Activated naive CD4-positive, alpha-beta T cell treated with anti-CD3 and anti-CD28 coated beads, Interleukin-2, amount 50 U/mL, for 16 hours (primary cell): ENCODE data around the gene TULP4.

ENCODE experiments used
- DNase-seq: peaks from one replicate; pipeline ENCODE4 v3.0.0-alpha.2; 2020

TULP4 gene, protein sequence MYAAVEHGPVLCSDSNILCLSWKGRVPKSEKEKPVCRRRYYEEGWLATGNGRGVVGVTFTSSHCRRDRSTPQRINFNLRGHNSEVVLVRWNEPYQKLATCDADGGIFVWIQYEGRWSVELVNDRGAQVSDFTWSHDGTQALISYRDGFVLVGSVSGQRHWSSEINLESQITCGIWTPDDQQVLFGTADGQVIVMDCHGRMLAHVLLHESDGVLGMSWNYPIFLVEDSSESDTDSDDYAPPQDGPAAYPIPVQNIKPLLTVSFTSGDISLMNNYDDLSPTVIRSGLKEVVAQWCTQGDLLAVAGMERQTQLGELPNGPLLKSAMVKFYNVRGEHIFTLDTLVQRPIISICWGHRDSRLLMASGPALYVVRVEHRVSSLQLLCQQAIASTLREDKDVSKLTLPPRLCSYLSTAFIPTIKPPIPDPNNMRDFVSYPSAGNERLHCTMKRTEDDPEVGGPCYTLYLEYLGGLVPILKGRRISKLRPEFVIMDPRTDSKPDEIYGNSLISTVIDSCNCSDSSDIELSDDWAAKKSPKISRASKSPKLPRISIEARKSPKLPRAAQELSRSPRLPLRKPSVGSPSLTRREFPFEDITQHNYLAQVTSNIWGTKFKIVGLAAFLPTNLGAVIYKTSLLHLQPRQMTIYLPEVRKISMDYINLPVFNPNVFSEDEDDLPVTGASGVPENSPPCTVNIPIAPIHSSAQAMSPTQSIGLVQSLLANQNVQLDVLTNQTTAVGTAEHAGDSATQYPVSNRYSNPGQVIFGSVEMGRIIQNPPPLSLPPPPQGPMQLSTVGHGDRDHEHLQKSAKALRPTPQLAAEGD (N-terminal part only)

DNA sequence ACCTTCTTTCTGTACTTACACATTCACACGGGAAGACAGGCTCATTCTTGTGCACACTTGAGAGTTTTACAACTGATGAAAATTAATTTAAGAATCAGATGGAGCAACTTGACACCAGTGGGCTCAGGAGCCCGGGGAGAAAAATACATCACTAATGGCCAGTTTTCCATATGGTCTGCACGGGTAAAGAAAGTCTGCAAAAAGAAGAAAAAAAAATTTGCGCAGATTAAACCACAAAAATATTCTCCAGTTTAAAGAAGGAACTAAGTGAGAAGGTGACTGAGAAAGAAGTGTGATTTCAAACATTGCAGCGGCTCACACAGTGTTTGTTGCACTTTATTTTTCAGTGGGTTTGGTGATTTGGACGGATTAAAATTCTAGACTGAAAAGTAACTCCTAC, at the start of gene TULP4:
TULP4 (plus strand) TSS at position 301 of the 400 bp plus-strand sequence. CDS start 1,552 bp downstream, outside the sequence.
- DNase-seq, result no peak

DNA sequence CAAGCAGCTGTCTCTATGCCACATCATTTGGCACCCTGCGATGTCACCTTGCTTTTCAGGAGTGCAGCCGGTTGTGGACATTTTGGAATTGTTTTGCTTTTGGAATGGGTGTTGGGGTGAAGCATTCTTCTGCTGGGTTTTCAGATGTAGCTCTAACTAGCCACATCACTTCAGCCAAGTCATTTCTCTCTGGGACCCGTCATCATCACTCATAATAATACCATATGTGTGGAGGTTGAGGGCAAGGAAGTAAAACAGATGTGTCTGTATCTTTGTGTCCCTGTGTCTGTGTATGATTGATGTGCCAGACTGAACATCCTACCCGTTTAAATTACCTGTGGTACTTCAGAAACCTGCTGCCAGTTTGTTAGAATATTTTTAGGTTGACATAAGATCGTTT, 49.5 kb upstream of the TULP4 start:
- DNase-seq, result no peak

DNA sequence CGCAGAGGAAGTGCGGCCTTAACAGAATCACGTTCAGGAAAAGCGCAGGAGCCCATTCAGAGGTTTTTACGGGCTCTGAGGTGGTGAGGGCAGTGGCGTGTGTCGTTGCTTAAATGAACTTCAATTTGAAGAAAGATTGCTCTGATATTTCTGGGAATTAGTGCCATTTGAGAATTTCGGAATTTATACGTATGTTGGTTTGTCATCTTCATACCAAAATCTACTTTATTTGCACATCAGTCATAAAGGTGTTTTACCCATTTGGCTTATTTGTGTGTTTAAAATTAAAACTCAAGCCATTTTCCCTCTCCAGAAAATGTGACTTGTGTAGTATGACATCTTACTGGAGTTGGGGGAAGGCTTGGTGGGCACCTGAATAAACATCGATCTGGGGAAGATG, 48.1 kb upstream of the TULP4 start:
- DNase-seq, result no peak

DNA sequence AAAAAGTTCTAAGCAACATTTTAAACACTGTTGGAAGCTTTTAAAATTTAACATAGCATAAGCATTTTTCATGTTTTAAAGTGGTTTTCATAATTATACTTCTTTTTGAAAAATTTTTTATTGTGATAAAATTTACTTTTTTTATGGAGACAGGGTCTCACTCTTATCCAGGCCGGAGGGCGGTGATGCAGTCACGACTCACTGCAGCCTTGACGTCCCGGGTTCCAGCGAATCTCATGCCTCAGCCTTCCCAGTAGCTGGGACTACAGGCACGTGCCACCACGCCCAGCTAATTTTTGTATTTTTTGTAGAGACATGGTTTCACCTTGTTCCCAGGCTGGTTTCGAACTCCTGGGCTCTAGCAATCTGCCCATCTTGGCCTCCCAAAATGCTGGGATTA, 46.1 kb upstream of the TULP4 start:
- no peak for DNase-seq

DNA sequence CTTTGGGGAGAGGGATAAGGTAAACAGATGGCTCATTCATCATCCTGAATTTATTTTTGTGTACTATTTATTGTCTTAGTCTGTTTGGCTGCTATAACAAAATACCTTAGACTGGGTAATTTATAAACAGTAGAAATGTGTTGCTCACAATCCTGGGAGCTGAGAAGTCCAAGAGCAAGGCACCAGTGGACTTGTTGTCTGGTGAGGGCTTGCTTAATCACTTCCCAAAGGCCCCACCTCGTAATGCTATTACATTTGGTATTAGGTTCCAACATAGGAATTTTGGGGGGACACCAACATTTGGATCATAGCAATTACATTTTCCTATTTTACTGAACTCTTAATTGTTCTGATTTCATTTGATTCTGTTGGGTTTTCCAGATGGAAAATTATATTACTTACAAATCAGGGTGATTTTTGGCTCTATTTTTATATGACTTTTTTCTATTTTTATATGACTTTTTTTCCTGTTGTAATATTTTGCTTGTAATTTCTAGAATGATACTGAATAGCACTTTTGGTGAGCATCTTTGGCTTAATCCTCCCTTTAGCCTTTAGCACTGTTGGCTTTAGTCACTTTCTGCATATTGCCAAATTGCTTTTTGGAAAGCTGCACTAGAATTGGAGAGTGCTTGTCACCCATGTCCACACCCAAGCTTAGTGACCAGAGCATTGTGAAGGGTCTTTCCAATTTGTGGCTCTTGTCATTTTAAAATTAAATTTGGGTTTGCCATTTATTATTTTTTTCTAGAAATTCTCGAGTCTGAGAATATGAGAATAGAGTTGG, 43.7 kb upstream of the TULP4 start:
- DNase-seq, result no peak

DNA sequence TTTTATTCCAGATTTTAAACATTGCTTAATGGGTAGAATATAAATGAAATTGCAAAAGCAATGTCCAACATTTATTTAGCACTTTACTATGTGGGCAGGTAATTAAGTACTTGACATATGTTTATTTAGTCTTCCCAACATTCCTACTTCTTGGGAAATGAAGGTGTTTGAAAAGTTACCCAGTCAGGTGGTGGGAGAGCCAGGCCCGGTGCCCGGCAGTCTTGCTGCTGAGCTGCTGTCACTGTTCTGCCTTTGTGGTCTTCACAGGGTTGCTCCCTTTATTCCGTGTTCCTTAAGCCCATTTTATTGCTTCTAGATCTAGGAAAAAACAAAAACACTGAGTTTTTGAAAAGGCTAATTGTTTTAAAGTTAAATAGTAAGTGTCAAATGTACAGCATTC, 42.6 kb upstream of the TULP4 start:
- no peak for DNase-seq

DNA sequence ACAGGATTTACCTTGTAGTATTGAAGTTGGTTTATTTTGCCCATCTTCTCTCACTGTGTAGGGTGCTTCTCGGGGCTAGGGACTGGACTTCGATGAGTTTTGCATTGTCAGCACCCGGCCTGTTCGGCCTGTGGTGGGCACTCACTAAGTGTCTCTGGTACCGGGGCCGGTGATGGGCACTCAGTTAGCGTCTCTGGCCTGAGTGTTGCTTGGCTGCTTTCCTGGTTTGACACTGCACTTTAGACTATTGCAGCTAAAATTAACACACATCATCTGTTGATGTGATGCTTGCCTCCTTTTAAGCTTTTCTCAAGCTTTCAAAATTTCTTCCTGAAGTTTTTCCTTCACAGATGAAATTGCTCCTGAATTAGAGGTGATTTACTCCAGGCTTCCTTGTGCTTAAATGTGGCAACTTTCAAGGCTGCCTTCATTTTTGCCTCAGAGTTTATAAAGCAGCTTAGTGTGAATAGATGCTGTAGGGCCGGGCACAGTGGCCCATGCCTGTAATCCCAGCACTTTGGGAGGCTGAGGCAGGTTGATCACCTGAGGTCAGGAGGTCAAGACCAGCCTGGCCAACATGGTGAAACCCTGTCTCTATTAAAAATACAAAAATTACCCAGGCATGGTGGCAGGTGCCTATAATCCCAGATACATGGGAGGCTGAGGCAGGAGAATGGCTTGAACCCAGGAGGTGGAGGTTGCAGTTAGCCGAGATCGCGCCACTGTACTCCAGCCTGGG, 41.7 kb upstream of the TULP4 start:
- peak; percentile 23 for DNase-seq

DNA sequence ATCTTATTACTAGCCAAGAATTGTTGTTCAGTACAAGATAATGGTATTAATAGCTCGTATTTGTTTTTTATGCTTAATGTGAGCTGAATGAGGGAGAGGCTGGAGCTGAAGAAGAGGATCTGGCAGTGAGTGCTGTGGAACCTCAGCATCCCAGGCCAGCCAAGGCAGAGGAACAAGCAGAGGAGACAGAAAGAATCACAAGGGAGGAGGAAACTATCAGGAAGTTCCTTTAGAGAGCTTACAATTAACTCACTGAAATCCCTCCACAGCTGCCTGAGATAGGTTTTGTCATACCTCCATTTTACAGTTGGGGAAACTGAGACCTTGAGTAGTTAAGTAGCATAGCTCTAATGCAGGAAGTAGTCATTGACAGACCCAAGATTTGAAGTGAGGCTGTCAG, 39.9 kb upstream of the TULP4 start:
- DNase-seq, result no peak

DNA sequence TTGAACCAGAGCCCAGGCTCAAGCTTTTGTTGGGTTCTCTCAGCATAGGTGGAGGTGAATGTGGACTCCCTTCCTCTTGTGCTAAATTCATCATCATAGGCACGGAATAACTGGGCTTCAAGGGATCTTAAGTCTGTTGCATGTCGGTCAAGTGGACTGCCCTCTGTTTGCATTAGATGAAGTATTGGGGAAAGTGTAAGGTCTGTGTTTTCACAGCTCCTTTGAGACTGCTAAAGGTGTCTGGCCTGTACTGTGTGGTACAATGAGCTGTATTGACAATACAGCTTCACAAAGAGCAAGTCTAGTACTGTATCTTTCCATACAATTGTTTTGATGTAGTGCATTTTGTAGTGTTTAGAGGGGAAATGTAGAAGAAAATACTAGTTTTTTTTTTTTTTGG, 34.3 kb upstream of the TULP4 start:
- DNase-seq, result no peak

DNA sequence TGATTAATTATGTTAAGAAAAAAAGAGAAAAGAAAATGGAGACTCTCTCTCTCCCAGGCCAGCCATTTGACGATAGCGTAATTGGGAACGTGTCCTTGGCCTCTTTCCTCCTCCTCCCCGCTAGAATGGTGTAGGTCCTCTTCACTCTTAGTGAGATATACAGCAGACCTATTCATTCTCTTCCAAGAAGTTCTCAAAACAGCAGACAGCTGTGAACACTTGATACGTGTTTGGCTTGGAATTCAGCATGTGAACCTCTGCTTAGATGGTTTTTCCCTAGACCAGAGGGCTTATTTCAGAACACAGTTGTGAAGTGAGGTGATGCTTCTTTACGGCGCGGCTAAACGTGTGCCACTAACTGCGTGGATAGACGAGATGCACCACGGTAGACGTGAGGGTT, 32.6 kb upstream of the TULP4 start:
- DNase-seq, result no peak

DNA sequence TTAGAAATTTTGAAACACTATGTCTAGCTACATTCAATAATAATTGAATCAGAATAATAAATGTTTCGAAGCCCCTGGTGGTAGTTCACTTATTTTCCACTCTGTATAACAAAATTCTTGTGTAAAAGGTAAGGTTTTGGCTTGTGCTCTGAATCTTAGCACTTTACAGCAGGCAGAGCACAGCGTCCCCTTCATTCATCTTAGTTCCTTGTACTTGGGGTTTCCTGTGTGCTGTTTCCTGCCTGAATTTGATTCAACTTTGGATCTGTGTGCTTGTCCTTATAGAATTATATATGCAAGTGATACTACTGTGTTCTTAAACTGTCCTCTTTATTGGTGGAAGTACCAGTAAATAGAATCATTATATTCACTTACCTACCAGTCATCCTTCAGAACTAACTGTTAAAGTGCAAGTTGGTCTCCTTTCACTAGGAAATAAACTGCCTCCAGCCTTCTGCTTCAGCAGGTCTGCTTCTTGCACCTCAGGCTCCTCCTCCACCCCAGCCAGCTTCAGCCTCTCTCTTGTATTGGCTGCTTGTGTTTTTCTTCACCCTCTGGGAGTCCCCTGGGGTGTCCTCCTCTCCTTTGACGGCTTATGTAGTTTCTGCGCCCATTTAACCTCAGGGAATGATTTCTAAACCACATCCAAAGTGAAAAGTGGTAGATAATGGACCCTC, 28.8 kb upstream of the TULP4 start:
- DNase-seq, result no peak

DNA sequence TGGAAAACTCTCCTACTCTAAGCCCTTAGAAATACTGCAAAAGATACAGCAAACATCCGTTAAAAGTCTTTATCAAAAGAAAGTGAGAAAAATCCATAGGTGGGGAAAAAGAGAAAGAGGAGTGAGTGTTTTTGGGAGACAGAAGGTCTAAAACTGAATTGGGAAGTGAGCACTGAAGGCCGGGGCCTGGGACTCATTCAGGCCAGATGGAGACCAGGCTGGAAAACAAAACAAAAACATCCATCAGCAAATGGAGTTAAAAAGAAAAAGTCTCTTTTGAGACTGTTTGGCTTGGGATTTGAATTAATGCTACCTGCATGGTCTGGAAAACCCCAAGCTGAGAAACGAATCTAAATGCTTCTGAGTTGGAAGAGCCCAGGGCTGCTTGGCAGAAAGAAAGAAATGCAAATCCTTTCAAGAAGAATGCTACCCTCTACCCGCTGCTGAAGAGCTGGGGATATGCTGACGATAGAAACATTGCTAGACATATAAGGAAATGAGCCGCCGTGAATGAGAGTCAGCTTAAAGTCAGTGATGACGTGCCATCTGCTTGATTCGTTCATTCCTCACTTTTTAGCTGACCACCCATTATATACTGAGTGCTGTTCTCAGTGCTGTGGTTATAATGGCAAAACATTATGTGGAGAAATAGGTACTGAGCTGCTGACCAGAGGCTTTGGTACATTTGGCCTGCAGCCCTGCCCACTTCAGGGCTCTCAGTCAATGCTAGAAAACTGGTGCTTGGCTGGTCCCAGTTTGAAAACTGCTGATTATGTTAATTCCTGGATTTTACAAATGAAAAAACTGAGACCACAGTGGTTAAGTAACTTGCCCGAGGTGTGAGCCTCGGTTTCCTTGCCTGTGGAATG, 28.0 kb upstream of the TULP4 start:
- no peak for DNase-seq

DNA sequence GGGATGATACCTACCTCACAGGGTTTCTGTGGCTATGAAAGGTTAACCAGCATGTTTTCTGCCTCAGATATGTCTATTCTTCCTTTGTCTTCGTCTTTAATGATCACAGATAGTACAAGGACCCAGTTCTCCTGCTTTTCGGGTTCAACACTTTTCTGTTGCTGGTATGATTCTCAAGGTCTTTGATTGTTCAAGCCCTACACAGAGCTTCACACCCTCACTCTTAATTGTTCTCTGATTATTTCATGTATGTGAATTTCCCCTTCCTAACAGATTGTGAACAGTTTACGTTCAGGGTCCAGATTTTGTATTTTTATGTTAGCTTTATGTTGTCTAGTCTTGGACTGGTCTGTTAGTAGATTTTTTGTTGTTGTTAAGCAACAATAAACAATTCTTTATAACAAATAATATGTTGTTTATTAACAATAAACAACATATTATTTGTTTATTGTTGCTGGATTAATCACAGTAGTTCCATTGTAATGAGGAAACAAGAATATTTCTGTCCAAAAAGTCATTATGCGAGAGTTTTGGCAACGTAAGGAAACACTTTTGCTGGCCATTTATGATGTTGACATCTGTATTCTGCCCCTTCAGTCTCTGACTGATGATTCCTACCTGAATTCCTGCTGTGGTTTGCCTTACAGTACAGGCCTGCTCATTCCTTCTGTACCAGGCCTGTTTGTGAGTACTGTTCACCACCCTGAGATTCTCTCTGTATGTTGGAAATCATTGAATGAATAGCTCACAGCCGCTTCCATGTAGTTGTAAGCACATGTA, 27.2 kb upstream of the TULP4 start:
- DNase-seq, result no peak

DNA sequence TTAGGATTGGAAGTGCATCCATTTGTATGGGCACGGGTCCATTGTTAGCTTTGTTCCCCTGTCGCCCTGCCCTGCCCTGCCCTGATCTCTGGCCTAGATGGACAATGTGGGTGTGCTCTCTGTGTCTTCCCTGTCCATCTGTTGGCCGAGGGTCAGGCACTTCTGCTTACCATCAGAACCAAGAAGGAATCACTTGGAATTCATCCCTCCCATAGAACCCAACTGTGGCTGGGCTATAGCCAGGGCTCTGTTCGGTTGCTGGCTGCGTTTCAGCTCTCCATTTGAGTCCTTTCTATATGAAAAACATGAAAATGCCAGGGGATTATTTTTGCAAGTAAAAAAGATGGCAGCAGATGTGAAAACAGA, 26.6 kb upstream of the TULP4 start:
- DNase-seq, result no peak

DNA sequence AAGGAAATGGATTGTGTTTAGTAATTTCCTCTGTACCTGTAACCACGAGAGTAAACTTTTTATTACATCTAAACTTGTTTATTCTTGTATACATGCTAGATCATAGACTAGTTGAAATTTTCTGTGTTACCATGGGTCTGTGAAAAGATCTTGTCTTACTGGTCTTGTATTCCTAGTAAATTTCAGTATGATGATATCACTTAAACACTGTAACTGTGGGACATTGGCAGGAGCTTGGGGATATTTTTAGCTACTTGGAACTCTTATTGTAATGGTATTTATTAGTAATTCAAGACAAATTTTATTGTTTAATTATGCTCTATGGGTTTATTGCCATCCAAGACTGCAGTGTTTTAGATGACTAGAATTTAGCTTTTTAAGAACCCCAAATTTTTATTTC, 25.9 kb upstream of the TULP4 start:
- DNase-seq, result no peak

DNA sequence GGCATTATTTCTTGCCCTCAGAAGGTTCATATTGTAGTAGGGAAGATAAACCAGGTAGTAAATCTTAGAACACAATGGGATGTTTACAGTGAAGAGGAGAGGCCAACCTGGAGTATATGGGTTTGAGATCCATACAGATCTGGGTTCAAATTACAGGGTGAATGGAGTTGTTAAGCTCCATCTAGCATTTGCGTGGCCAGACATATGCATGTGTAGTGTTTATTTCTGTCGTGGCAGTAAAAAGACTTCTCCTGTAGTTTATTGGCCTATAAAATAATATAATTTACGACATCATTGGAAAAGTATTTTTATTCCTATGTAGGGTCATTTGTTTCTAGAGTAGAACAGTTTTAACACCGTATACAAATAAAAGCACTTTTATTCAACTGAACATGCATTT, 25.2 kb upstream of the TULP4 start:
- no peak for DNase-seq

DNA sequence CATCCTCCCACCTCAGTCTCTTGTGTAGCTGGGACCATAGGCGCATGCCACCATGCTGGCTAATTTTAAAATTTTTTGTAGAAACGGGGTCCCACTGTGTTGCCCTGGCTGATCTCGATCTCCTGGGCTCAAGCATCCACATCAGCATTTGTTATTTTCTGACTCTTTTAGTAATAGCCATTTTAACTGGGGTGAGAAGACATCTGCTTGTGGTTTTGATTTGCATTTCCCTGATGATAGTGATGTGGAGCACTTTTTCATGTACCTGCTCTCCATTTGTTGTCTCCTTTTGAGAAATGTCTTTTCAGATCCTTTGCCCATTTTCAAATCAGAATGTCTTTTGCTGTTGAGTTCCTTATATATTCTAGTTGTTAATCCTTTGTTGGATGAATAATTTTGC, 22.2 kb upstream of the TULP4 start:
- no peak for DNase-seq

DNA sequence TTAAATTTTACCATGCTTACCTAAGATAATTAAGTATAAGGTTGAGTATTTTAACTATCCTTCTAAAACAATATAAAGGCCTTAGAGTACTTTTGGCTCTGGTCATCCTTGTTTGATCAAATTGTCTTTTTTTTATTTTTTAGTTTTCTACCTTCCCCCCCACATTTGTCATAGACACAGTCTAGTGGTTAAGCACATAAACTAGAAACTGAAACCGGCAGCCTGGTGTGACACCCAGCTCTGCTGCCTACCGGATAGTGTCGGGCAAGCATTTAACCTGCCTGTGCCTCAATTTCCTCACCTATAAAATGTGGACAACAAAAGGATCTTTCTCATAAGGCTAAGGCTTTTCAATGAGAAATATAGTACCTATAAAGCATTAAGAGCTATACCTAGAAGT, 21.6 kb upstream of the TULP4 start:
- DNase-seq, result peak; percentile 59

DNA sequence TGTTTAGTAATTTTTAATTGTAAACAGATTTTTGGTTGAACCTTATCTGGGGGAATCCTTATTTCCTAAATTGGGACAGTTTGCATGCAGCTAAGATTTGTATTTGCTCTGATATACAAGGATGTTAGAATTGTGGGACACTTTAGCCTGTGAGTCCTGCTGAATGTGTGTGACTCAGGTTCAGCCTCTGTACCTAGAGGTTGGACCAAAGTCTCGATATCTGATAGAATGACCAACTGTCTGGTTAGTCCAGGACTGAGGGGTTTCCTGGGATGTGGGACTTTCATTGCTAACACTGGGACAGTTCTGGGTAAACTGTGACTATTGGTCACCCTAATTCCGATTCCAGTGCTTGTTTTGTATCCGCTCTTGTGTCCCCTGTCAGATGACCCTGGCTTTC, 20.2 kb upstream of the TULP4 start:
- DNase-seq, result no peak

DNA sequence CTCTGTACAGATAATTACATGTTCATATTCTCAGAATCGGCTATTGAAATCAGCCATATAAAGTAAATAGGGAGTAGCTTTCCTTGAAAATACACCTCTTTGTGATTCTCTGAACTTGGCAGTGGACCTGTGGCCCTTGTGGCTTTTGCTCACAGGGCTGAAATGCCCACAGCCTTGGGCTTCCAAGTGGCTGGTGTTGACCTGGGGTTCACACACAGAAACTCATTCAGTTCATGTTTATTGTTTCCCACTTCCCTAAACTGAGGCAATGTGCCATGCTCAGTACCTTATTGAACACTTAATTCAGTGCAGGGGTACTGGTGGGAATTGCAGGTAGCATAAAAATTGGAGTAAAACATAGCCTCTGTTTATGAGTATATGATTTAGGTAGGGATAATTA, 19.1 kb upstream of the TULP4 start:
- DNase-seq, result no peak
